HFF-Myc (cell line): ENCODE data around the gene ASS1.

Experiments
- DNase-seq: peaks from one replicate; pipeline ENCODE4 v3.0.0-alpha.2; 2011; ENCODE audit warnings: low read depth; ENCODE audit errors: extremely low read depth
- H3K4me3 ChIP-seq: replicated peaks from 2 replicates; pipeline ENCODE4 v1.5.1; 2011; ENCODE audit warnings: low read depth, mild to moderate bottlenecking, control low read depth, low read length
- TF ChIP-seq, protein P1 (sequence below): IDR thresholded peaks from 2 replicates; pipeline ENCODE4 v1.5.1; 2012; ENCODE audit warnings: mild to moderate bottlenecking, low read depth, low read length, control low read depth; ENCODE audit errors: missing control alignments

ASS1 gene

DNA sequence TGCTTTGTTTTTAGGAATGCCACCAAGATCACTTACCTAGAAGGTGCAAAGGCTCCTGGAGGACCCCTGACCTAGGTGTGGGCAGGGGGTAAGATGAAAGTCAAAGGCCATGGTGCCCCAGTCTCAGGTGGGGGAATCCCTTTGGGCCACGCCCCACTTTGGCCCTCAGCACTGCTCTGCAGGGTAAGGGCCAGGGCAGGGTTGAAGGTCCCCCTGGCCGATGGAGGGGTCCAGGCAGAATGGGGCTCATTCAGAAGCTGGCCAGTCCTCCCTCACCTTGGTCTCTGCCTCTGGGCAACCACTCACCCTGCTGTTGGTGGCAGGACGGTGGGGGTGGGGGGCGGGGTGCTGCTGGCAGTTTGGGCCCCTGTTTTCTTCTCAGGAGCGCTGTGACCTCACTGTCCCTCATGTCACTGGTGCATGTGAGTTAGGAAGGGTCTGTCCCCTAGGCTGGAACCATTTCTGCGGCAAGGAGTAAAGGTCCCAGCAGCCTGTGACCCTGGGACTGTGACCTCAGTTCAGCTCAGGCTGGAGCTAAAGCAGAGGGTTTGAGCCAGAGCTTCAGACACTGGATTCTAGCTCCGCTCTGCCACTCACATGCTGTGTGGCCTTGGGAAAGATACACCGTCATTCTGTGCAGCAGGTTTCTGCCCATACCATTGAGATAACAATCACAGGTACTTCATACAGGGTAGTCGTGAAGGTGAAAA, 1.9 kb upstream of the ASS1 start:
- no peak for DNase-seq
- no peak overlapping the region for H3K4me3 ChIP-seq
- TF ChIP-seq, protein P1, sequence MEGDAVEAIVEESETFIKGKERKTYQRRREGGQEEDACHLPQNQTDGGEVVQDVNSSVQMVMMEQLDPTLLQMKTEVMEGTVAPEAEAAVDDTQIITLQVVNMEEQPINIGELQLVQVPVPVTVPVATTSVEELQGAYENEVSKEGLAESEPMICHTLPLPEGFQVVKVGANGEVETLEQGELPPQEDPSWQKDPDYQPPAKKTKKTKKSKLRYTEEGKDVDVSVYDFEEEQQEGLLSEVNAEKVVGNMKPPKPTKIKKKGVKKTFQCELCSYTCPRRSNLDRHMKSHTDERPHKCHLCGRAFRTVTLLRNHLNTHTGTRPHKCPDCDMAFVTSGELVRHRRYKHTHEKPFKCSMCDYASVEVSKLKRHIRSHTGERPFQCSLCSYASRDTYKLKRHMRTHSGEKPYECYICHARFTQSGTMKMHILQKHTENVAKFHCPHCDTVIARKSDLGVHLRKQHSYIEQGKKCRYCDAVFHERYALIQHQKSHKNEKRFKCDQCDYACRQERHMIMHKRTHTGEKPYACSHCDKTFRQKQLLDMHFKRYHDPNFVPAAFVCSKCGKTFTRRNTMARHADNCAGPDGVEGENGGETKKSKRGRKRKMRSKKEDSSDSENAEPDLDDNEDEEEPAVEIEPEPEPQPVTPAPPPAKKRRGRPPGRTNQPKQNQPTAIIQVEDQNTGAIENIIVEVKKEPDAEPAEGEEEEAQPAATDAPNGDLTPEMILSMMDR, result no peak

DNA sequence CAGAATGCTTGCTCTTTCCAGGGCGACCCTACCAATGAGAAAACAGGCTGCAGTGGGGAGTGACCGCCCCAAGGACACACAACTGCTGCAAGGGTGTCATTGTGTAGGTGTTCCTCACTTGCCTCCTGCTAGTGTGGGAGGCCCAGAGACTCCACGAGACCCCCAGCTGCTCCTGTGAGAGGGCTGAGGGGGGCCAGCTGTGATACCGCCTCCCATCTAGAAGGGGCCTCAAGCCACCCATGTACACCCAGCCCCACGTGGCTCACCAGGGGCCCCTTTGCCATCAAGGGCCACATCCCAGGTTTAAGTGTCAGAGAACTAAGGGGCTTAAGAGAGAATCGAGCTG, 1.3 kb upstream of the ASS1 start:
- no peak overlapping the region for H3K4me3 ChIP-seq
- no peak for DNase-seq
- TF ChIP-seq, protein P1, result no peak

DNA sequence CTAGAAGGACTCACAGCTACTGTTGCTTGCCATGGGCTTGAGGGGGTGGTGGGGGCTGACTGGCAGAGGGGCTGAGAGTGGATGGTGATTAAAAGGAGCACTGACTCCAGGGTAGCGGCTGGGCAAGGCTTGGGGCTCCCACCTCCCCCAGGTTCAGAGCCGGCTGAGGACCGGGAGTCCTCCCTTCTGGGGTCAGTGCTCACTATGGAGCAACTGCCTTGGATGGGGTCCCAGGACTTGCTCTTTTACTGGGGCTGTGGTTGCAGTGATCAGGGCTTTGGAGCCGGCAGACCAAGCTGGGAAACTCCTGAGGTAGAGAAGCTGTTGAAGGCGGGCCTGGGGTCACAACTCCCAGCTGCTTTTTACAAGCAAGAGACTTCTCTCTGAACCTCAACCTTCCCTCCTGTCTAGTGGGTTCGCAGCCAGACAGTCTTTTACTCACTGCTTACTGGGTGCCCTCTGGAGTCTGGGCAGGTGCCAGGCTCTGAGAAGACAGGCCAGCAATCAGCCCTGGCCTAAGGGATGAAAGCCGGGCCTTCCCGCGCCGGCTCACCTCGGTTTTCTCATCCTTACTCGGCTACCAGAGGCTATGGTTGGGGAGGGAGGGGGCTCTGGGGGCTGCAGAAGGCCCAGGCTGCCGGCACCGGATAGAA, 795 bp upstream of the ASS1 start:
- H3K4me3 ChIP-seq, result no peak overlapping the region; the same call in 1 of the 2 replicates
- TF ChIP-seq, protein P1, result no peak
- DNase-seq, result no peak

DNA sequence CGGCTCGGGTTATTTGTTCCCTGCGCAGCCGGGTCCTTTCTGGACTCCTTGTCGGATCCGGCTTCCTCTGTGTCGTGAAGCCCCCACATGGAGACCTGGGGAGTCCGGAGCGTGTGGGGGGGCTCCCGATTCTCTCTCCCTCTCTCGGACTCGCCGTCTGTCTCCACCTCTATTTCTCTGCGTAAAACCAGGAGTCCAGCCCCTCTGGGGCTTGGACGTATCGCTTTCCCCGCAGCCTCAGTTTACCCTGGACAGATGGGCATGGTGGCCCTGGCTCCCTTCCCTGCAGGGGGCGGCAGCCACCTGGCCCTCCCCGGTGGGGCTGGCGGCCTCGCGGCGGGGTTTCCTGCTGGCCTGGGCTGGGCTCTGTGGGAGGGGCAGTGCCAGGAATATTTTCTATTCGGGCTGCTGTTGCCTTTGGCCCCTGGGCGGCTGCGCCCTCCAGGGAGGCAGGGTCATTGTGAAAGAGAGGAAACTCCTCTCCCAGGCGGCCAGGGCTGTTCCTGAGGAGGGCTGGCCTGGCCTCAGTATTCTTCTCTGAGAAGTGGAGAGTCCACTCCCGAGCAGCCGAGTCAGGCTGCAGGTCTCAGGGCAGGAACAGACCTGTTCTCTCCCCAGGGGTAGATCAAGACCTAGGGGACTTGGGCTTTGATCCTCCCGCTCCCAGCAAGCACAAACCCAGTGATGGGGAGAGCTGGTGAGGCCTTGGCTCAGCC, 665 bp downstream of the ASS1 start:
- peak overlapping the region; percentile 85 for H3K4me3 ChIP-seq
- no peak for DNase-seq

DNA sequence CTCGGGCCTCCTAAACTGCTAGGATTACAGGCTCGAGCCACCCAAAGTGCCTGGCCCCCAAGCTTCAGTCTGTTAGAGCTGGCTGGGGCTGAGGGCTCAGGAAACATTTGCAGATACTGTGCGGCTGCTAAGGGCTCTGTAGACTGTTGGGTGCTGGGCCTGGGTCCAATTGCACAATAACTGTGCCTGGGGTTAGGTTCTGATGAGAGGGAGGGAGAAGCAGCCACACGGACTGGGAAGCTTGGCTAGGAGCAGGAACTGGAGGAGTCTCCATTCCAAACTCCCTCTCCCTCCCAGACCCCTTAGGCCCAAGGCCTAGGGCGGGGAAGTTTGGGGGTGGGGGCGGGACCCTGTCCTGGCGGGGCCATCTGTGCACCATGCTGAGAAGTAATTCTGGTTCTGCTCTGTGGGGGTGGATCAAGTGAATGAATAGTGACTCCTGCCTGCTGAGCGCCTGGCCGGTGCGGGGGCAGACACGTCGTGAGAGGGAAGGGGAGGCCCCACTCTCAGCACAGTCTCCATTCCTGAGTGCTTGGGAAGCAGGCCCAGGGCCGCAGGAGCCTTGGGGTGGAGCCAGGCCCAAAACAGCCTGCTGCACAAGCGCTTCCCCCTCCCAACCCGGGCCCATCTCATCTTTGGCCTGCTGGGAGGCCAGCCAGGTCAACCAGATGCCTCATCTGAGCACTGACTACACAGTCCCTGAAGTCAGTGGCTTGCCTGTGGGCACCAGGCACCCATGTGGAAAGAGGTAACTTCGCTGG, 1.5 kb downstream of the ASS1 start:
- peak overlapping the region; percentile 85 for H3K4me3 ChIP-seq
- DNase-seq, result peak; percentile 70
- TF ChIP-seq, protein P1, result no peak

More for the DNA sequence above, 665 bp downstream of the ASS1 start:
- TF ChIP-seq, protein P1, result no peak

DNA sequence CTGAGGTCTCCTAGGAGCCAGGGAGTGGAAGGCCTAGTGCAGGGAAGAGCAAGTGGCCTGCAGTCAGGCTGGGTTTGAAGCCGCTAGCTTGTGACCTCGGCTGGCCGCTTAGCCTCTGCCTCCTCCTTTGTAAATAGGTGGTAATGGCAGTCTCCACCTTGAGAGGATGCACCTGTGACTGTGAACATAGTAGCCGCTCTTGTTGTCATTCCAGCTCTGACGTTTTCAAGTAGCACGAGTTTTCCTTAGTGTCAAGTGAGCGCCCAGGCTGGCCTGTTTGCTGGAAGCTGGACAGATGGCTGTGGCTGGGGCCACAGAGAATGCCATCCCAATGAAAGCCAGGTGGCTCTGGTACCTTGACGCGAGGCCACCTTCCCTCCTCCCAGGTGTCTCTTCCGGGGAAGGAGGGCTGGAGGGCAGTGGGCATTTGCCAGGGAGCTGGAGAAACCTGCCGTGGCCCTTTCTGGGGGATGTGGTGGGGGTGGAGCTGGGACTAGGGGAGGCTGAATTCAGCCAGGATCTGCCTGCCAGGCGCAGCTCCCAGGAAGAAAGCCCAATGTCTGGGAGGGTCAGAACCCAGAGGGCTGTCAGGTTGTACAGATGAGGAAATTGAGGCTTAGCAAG, 2.5 kb downstream of the ASS1 start:
- peak overlapping the region; percentile 85 for H3K4me3 ChIP-seq

More for the DNA sequence above, 2.5 kb downstream of the ASS1 start:
- no peak for DNase-seq
- TF ChIP-seq, protein P1, result no peak
